Measurements from ENCODE around the gene ELFN1.

The ELFN1 gene

DNA sequence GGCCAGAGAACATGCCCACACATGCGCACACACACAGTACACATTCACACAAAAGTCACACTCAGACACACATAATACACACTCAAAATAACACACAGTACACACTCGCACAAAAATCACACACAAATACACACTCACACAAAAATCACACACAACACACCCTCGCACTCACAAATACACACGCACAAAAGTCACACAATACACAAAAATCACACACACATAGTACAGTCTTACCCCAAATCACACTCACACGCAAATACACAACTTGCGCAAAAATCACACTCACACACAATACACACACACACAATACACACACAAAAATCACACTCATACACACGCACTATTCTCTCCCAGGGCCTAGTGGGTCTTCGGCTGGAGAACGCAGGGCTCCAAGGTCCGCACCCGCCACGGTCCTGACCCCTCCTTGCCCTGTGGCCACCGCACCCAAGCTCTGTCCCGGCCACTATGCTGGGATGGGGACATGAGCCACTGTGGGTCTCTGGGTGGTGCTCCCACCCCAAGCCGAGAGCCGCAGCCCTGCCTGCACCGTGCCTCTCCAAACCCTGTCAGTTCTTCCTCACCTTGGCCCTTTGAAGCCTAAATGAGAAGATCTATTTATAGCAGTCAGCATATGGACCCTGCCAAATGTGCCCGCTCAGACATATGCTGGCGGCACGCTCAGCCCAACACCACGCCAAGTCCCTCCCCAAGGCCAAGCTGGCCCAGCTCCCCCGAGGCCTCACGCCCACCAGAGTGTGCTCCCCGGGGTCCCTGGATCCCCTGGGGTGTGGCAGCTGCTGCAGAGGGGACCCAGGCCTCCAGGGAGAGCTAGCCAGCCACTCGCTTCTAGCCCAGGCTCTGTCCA is 55.9 kb downstream of the ELFN1 start:
- DNase-seq (ENCODE audit: low read depth) = no peak

DNA sequence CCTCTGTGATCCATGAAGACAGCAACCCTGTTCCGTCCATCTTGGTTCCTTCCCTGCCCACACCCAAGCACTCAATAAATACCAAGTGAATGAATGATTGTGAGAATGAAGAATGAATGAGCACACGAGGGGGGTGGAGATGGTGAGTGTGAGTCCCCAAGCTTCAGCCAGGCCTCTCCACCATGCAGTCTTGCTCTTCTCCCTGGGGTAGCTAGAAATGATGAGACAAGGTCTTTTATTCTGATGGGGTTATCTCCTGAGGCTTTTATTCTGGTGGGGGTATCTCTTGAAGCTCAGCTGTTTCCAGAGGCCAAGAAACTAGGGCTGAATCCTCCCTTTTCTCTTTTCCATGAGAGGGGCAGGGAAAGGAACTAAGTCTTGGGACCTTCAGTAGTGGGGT is 57.0 kb downstream of the ELFN1 start:
- no peak for DNase-seq (ENCODE audit: low read depth)

DNA sequence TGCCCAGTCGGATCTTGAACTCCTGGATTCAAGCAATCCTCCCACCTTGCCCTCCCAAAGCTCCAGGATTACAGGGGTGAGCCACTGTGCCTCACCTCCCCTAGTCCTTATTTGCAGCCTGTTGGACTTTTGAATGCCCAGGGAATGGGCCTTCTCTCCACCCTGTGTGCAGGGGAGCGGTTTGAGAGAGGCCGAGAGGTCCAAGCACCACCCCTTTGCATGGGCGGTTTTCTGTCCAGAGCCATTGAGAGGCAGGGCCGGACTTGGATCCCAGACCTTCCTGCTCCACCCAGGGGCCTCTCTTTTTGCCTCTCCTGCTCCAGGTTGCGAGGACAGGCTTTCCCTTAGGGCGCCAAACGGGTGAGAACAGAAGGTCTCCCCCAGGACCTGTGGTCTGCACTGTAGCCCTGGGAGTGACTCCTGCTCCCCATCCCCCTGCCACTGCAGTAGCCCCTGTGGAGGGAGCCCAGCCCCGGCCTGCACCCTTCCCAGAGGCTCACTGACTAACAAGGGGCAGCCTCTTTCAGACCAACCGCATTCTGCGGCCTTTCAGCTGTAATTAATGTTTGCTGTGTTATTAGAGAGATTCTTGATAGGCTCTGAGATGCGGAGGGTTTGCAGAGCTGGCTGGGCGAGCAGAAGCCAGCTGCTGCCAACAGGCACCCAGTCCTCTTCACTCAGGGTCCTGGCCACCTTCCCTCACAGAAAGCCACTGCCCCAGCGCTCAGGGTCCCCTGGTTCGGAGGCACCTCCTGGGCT is 57.9 kb downstream of the ELFN1 start:
- no peak for DNase-seq (ENCODE audit: low read depth)

GRCh38 chr7:1729183-1729582 is 59.1 kb downstream of the ELFN1 start:
- DNase-seq (ENCODE audit: low read depth) = no peak

GRCh38 chr7:1729773-1730172 is 59.7 kb downstream of the ELFN1 start:
- no peak for DNase-seq (ENCODE audit: low read depth)

GRCh38 chr7:1732072-1732471 is 62.0 kb downstream of the ELFN1 start:
- DNase-seq (ENCODE audit: low read depth) = no peak

DNA sequence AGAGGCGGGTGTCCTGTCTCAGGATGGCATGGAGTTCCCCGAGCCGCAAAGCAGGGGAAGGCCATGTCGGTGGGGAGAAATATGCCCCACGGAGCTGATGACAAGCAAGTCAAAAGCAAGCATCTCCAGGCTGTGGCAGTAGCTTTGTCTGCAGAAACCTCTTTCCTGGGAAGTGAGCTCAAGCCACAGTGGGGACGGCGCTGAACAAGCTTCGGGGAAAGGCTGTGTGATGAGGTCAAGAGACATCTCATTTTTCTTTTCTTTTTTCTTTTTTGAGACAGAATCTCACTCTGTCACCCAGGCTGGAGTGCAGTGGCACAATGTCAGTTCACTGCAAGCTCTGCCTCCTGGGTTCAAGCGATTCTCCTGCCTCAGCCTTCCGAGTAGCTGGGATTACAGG is 62.6 kb downstream of the ELFN1 start:
- DNase-seq (ENCODE audit: low read depth) = no peak

GRCh38 chr7:1733206-1733907 is 63.3 kb downstream of the ELFN1 start:
- no peak for DNase-seq (ENCODE audit: low read depth)

DNA sequence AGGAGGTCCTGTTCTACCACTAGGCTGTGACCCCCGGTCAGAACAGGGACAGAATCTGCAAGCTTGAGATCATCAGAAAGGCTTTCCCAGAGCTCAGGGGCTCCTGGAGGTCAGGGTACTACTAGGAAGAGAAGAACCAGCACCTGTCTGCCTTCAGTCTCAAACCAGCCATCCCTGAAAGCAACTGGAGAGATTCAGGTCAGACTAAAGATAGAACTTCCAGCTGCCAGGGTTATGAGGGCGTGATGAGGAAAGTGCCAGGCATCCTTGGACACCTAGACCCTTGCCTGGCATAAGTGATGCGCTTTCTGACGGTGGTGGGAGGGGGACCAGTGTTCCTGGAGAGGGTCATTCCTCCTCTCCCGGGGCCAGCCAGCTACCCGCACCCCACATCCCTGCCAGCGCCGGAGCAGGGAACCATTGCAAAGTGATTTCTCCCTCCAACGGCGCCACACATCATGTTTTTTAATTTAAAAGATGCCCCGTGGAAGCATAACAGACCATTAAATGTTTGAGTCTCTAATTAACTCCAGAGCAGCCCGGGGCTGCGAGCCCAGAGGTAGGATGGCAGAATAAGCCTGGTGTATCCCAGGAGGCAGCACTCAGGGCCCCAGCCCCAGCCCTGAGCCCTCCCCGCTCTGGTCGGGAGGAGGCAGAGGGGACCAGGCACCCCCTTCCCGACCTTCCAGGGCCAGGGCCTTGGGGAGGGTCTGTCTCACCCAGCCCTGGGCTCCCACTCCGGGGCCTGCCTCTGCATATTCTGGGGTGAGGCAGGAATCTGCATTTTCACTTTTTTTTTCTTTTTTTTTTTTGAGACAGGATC is 64.0 kb downstream of the ELFN1 start:
- DNase-seq (ENCODE audit: low read depth) = no peak

DNA sequence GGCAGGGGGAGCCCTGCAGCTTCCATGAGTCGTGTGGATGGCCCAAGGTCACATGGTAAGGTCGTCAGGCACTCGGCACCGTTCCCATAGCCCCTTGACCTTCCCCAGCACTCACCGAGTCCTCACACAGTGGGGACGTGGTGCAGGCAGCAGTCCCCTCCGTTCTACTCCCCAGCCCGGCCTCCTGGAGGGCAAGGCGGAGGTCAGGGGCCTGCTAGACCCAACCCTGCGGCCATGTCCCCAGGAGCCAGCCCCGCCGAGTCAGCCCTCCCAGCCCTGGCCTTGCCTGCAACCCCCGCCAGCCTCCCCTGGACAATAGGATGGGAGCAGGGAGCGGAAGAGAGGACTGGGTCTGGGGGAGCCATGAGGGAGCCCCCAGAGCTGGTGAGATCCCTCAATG is 65.2 kb downstream of the ELFN1 start:
- no peak for DNase-seq (ENCODE audit: low read depth)

- no peak for DNase-seq (ENCODE audit: low read depth)
Observed at GRCh38 chr7:1735806-1736483, 65.9 kb downstream of the ELFN1 start.

- DNase-seq (ENCODE audit: low read depth) = no peak
Observed at GRCh38 chr7:1736484-1736817, 66.4 kb downstream of the ELFN1 start.

GRCh38 chr7:1736830-1737229 is 66.8 kb downstream of the ELFN1 start:
- DNase-seq (ENCODE audit: low read depth) = no peak

- DNase-seq (ENCODE audit: low read depth) = no peak
Observed at GRCh38 chr7:1737523-1737922, 67.4 kb downstream of the ELFN1 start.

GRCh38 chr7:1737956-1738355 is 67.9 kb downstream of the ELFN1 start:
- DNase-seq (ENCODE audit: low read depth) = no peak

DNA sequence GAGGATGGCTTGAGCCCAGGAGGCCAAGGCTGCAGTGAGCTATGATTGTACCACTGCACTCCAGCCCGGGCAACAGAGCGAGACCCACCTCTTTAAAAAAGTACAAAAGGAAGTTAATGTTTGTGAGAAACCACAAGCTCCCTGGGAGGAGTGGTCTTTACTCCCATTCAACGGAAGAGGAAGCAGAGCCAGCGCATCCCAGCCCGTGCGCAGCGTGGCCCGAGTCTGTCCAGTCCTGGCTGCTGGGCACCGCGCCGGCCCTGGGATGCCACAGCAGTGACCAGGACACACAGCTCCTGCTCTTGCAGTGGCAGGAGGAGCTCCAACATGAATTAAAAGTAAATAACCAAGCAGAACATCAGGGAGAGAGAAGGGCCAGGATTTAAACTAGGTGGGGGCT is 68.4 kb downstream of the ELFN1 start:
- DNase-seq (ENCODE audit: low read depth) = no peak

GRCh38 chr7:1738956-1739355 is 68.9 kb downstream of the ELFN1 start:
- no peak for DNase-seq (ENCODE audit: low read depth)

- no peak for DNase-seq (ENCODE audit: low read depth)
Observed at GRCh38 chr7:1739593-1739992, 69.5 kb downstream of the ELFN1 start.

DNA sequence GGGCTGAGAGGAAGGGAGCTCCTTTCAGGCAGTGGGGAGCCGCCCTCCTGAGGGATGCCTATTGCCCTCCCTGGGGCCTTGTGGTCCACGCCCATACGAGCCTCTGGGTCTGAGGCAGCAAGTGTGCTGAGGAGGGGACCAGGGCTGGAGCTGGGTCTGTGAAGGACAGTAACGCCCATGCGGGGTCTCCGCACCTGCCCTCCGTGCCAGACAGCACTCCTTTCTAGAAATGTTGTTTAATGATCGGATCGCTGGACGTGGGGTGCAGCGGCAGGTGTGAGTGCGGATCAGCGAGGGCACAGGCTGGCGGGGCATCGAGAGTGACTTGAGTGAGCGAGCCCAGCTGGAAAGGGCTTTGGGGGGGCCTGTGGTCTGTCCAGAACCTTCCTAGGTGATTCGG is 70.1 kb downstream of the ELFN1 start:
- no peak for DNase-seq (ENCODE audit: low read depth)

DNA sequence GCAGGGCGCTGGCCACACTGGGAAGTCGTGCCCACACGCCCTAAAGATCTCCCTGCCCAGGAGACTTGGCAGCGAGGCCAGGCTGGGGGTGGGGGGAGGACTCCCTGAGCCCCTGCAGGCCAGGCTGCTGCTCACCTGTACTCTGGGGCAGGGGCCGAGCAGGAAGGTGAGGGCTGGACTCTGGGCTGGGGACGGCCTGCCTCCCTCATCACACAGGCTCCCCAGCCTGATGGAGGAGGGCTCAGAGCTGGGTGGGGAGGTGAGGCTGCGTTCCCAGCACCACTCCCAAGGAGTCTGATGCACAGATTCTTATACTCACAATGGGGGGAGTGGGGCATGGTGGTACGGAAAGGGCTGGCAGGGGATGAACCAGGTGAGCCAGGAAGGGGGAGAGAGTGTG is 71.2 kb downstream of the ELFN1 start:
- no peak for DNase-seq (ENCODE audit: low read depth)

DNA sequence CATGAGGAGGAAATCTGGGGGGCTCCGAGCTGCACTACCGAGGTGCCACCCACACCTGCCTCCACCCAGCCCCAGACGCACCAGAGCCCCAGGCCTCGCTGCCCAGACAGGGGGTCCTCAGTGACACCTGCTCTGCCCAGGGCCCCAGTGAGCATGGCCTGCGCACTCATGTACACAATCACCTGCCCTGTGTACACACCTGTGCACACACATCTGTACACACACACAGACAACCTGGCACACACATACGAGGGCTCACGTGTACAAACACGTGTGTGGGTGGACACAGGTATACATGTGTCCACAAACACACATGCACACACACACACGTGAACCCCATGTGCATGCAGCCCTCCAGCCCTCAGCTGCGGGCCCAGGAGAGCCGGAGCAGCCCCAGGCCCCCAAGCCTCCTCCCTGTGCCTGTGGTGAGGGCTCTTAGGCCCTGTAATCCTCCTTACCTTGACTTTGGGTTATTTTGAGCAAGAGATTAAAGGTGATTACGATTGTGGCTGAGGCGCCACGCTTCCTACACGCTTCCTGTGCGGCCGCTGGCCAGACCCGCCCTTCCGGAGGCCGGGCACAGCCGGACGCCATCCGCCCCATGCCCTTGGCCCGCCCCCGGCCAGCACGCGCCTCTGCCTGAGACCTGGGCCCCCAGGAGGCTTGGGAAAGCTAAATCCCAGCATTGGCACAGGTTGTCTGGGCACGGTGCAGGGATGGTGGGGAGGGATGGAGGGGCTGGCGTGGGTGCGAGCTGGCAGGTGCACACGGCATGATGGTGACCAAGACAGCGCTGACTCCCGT is 71.9 kb downstream of the ELFN1 start:
- no peak for DNase-seq (ENCODE audit: low read depth)

All from T-helper 22 cell (primary cell).